Activated CD4-positive, alpha-beta memory T cell treated with anti-CD3 and anti-CD28 coated beads for 36 hours (primary cell): ENCODE results near the gene RNASE11. TPM values are rescaled to one million over a fixed set of nuclear protein-coding genes. Genes with fewer than 3 reads are reported as not detected.

Source experiments
- CTCF ChIA-PET: fragments of 350-600 bp; sonication (Branson Sonifier 250); formaldehyde crosslinking; loops from one replicate; lab custom pipeline; 2021; ENCODE audit warnings: antibody characterized with exemption, inconsistent platforms; lab: Charles Lee
- POLR2A ChIA-PET: fragments of 350-600 bp; sonication (Branson Sonifier 250); formaldehyde crosslinking; loops from one replicate; lab custom pipeline; 2021; ENCODE audit warnings: antibody characterized with exemption; lab: Charles Lee
- DNase-seq: peaks from one replicate; pipeline ENCODE4 v3.0.0-alpha.2; 2020
- H3K27ac Mint-ChIP-seq: one replicate; pipeline ENCODE4 v1.8.0; 2021; ENCODE audit warnings: mixed read lengths
- H3K27me3 Mint-ChIP-seq: one replicate; pipeline ENCODE4 v1.8.0; 2021; ENCODE audit warnings: mixed read lengths
- H3K36me3 Mint-ChIP-seq: one replicate; pipeline ENCODE4 v1.8.0; 2021; ENCODE audit warnings: mixed read lengths
- H3K4me1 Mint-ChIP-seq: one replicate; pipeline ENCODE4 v1.8.0; 2021; ENCODE audit warnings: low read depth, mixed read lengths
- H3K4me3 Mint-ChIP-seq: one replicate; pipeline ENCODE4 v1.8.0; 2021; ENCODE audit warnings: mild to moderate bottlenecking, mixed read lengths
- H3K9me3 Mint-ChIP-seq: one replicate; pipeline ENCODE4 v1.8.0; 2021; ENCODE audit warnings: mixed read lengths
- intact Hi-C: fragments of 100-400 bp; cut with micrococcal nuclease; formaldehyde crosslinking; loops from one replicate; pipeline ENCODE4 v1.15.1; 2023
- total RNA-seq, 2 experiments: library from RNA; stranded (reverse); gene quantifications; one replicate each; pipeline ENCODE4 v1.2.3, GENCODE V29; 2021

RNASE11 gene
- total RNA-seq, 2 experiments from 2014 or later, result not detected

GRCh38 chr14:20613094-20614037, 25.6 kb upstream of the RNASE11 start:
- H3K9me3 Mint-ChIP-seq, result no peaks in the 10 kb centered on the region
- H3K27ac Mint-ChIP-seq, result no peak overlapping the region
- ChIA-PET POLR2A (interaction anchor here (0.8 to 2.0 kb wide), 10 partner anchors 9 to 270 kb away, joined by 3 to 16 read pairs (median 4); partner anchors contain the start of genes APEX1, PARP2, PIP4P1 and PNP), CTCF (interaction anchor here (0.6 to 2.5 kb wide), 15 partner anchors 9 to 286 kb away, joined by 3 to 31 read pairs (median 5); partner anchors contain the start of genes PARP2 and RNASE4)
- no peaks in the 10 kb centered on the region for H3K36me3 Mint-ChIP-seq
- no peak overlapping the region for H3K4me3 Mint-ChIP-seq
- H3K4me1 Mint-ChIP-seq, result peaks cover 11% of the 10 kb centered on the region
- H3K27me3 Mint-ChIP-seq, result no peaks in the 10 kb centered on the region
- DNase-seq, result peak; percentile 90
- intact Hi-C loops, result loop anchor here (1.0 to 5.0 kb wide), 13 partner anchors 11 to 309 kb away; partner anchors contain the start of genes PARP2, PIP4P1, PNP and RNASE6

- intact Hi-C loops, result loop anchor here (2.0 to 5.0 kb wide), 5 partner anchors 120 to 308 kb away; partner anchors contain the start of genes RNASE6, TEP1 and TTC5
- Mint-ChIP-seq H3K27ac (no peak overlapping the region), H3K4me3 (no peak overlapping the region), H3K9me3 (no peaks in the 10 kb centered on the region), H3K36me3 (no peaks in the 10 kb centered on the region), H3K4me1 (peaks cover 11% of the 10 kb centered on the region), H3K27me3 (no peaks in the 10 kb centered on the region)
- CTCF ChIA-PET, result interaction anchor here (0.8 to 2.5 kb wide), 8 partner anchors 10 to 285 kb away, joined by 5 to 31 read pairs (median 8); partner anchors contain the start of genes PARP2 and RNASE4
- DNase-seq, result no peak
- POLR2A ChIA-PET, result interaction anchor here (0.8 to 2.0 kb wide), 5 partner anchors 19 to 269 kb away, joined by 3 to 16 read pairs (median 4); partner anchors contain the start of genes PARP2, PIP4P1 and PNP
These were observed 24.6 kb upstream of the RNASE11 start for GRCh38 chr14:20612403-20612802.

- POLR2A ChIA-PET, result interaction anchor here (1.4 to 1.8 kb wide), 2 partner anchors 14 to 71 kb away, joined by 4 to 5 read pairs; no protein-coding TSS in a partner anchor
- Mint-ChIP-seq H3K36me3 (no peaks in the 10 kb centered on the region), H3K4me3 (no peak overlapping the region), H3K4me1 (peaks cover 15% of the 10 kb centered on the region), H3K27me3 (no peaks in the 10 kb centered on the region), H3K27ac (no peak overlapping the region), H3K9me3 (no peaks in the 10 kb centered on the region)
- CTCF ChIA-PET, result interaction anchor here (1.1 to 5.5 kb wide), 8 partner anchors 9 to 282 kb away, joined by 3 to 64 read pairs (median 10); partner anchors contain the start of genes CCNB1IP1 and RNASE4
- no peak for DNase-seq
- intact Hi-C loops, result loop anchor here (5.0 kb wide), 3 partner anchors 119 to 261 kb away; partner anchors contain the start of gene RNASE6
These were observed 23.5 kb upstream of the RNASE11 start for GRCh38 chr14:20611277-20611676.

GRCh38 chr14:20610002-20610765, 22.4 kb upstream of the RNASE11 start:
- ChIA-PET POLR2A (interaction anchor here (1.0 to 1.8 kb wide), 4 partner anchors 15 to 267 kb away, joined by 4 to 6 read pairs (median 4); partner anchors contain the start of genes PARP2 and RNASE4), CTCF (interaction anchor here (0.7 to 5.5 kb wide), 22 partner anchors 10 to 305 kb away, joined by 3 to 64 read pairs (median 4); partner anchors contain the start of genes ANG, CCNB1IP1, PARP2 and RNASE4)
- intact Hi-C loops, result loop anchor here (1.0 to 5.0 kb wide), 4 partner anchors 13 to 262 kb away; partner anchors contain the start of gene RNASE6
- H3K27me3 Mint-ChIP-seq, result no peaks in the 10 kb centered on the region
- peak; percentile 86 for DNase-seq
- no peaks in the 10 kb centered on the region for H3K9me3 Mint-ChIP-seq
- no peak overlapping the region for H3K27ac Mint-ChIP-seq
- H3K4me3 Mint-ChIP-seq, result no peak overlapping the region
- no peaks in the 10 kb centered on the region for H3K36me3 Mint-ChIP-seq
- H3K4me1 Mint-ChIP-seq, result peaks cover 15% of the 10 kb centered on the region

GRCh38 chr14:20609215-20610001, 21.6 kb upstream of the RNASE11 start:
- intact Hi-C loops, result loop anchor here (1.0 to 5.0 kb wide), 9 partner anchors 14 to 282 kb away; partner anchors contain the start of genes APEX1 and RNASE6
- H3K9me3 Mint-ChIP-seq, result no peaks in the 10 kb centered on the region
- no peaks in the 10 kb centered on the region for H3K27me3 Mint-ChIP-seq
- H3K27ac Mint-ChIP-seq, result no peak overlapping the region
- ChIA-PET POLR2A (interaction anchor here (1.0 to 1.8 kb wide), 3 partner anchors 73 to 267 kb away, joined by 4 to 6 read pairs (median 5); partner anchors contain the start of genes PARP2 and RNASE4), CTCF (interaction anchor here (0.5 to 5.5 kb wide), 29 partner anchors 9 to 304 kb away, joined by 3 to 64 read pairs (median 4); partner anchors contain the start of genes ANG, CCNB1IP1, PARP2 and RNASE4)
- no peak overlapping the region for H3K4me3 Mint-ChIP-seq
- peak; percentile 74 for DNase-seq
- peaks cover 8% of the 10 kb centered on the region for H3K4me1 Mint-ChIP-seq
- no peaks in the 10 kb centered on the region for H3K36me3 Mint-ChIP-seq

GRCh38 chr14:20608383-20609110, 20.7 kb upstream of the RNASE11 start:
- POLR2A ChIA-PET, result no interaction called here
- intact Hi-C loops, result loop anchor here (1.0 kb wide), 5 partner anchors 77 to 281 kb away; partner anchors contain the start of gene APEX1
- Mint-ChIP-seq H3K27ac (no peak overlapping the region), H3K27me3 (no peaks in the 10 kb centered on the region), H3K4me3 (no peak overlapping the region), H3K4me1 (peaks cover 8% of the 10 kb centered on the region), H3K36me3 (no peaks in the 10 kb centered on the region), H3K9me3 (no peaks in the 10 kb centered on the region)
- CTCF ChIA-PET, result interaction anchor here (0.5 to 5.5 kb wide), 18 partner anchors 9 to 283 kb away, joined by 3 to 64 read pairs (median 4); partner anchors contain the start of genes ANG, CCNB1IP1, RNASE4 and TEP1
- no peak for DNase-seq

GRCh38 chr14:20607617-20608016, 19.8 kb upstream of the RNASE11 start:
- no peak overlapping the region for H3K27ac Mint-ChIP-seq
- H3K9me3 Mint-ChIP-seq, result no peaks in the 10 kb centered on the region
- POLR2A ChIA-PET, result no interaction called here
- intact Hi-C loops, result no loop called here
- DNase-seq, result peak; percentile 34
- CTCF ChIA-PET, result interaction anchor here (0.7 to 5.5 kb wide), 4 partner anchors 71 to 283 kb away, joined by 3 to 64 read pairs (median 9); no protein-coding TSS in a partner anchor
- H3K36me3 Mint-ChIP-seq, result no peaks in the 10 kb centered on the region
- no peak overlapping the region for H3K4me3 Mint-ChIP-seq
- H3K27me3 Mint-ChIP-seq, result no peaks in the 10 kb centered on the region
- peaks cover 8% of the 10 kb centered on the region for H3K4me1 Mint-ChIP-seq

- ChIA-PET POLR2A (no interaction called here), CTCF (interaction anchor here (0.7 to 5.5 kb wide), 3 partner anchors 76 to 282 kb away, joined by 3 to 64 read pairs (median 15); no protein-coding TSS in a partner anchor)
- H3K27me3 Mint-ChIP-seq, result no peaks in the 10 kb centered on the region
- H3K4me3 Mint-ChIP-seq, result no peak overlapping the region
- H3K9me3 Mint-ChIP-seq, result no peaks in the 10 kb centered on the region
- intact Hi-C loops, result no loop called here
- H3K4me1 Mint-ChIP-seq, result peaks cover 8% of the 10 kb centered on the region
- no peak overlapping the region for H3K27ac Mint-ChIP-seq
- H3K36me3 Mint-ChIP-seq, result no peaks in the 10 kb centered on the region
- no peak for DNase-seq
These were observed 19.1 kb upstream of the RNASE11 start for GRCh38 chr14:20606902-20607242.

- Mint-ChIP-seq H3K9me3 (no peaks in the 10 kb centered on the region), H3K4me1 (peaks cover 8% of the 10 kb centered on the region)
These were observed 18.5 kb upstream of the RNASE11 start for GRCh38 chr14:20606190-20606901.

More at GRCh38 chr14:20606190-20606901, 18.5 kb upstream of the RNASE11 start:
- DNase-seq, result no peak
- H3K27me3 Mint-ChIP-seq, result no peaks in the 10 kb centered on the region
- intact Hi-C loops, result no loop called here
- no peaks in the 10 kb centered on the region for H3K36me3 Mint-ChIP-seq
- no peak overlapping the region for H3K27ac Mint-ChIP-seq
- ChIA-PET CTCF (interaction anchor here (3.0 to 5.5 kb wide), 2 partner anchors 75 to 277 kb away, joined by 15 to 64 read pairs; no protein-coding TSS in a partner anchor), POLR2A (interaction anchor here (0.6 kb wide), 1 partner anchor 191 kb away, joined by 3 read pairs; no protein-coding TSS in a partner anchor)
- no peak overlapping the region for H3K4me3 Mint-ChIP-seq
